LNCAP (cell line): Measurements from ENCODE around the gene TAC4.

Experiments
- TF ChIP-seq, protein P1 (sequence below): fragments of 450-650 bp; IDR thresholded peaks from 2 replicates; pipeline ENCODE4 v1.5.1; 2017; ENCODE audit warnings: mild to moderate bottlenecking

TAC4 gene

DNA sequence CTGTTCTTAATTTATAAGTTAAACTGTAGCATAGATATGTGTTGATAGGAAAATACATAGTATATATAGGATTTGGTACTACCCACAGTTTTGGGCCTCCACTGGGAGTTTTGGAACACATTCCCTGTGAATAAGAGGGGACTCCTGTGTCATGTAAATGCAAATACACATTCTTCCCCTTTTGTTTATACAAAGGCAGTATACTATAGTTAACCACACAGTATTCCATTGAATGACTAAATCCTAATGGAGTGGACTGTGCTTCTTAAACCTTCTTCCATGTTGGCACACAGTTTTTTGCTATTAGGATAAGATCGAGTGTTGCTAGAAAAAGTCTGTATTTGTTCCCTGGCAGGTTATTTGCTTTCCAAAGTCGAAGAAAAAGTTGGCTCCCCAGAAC, 22.2 kb downstream of the TAC4 start:
- TF ChIP-seq, protein P1, sequence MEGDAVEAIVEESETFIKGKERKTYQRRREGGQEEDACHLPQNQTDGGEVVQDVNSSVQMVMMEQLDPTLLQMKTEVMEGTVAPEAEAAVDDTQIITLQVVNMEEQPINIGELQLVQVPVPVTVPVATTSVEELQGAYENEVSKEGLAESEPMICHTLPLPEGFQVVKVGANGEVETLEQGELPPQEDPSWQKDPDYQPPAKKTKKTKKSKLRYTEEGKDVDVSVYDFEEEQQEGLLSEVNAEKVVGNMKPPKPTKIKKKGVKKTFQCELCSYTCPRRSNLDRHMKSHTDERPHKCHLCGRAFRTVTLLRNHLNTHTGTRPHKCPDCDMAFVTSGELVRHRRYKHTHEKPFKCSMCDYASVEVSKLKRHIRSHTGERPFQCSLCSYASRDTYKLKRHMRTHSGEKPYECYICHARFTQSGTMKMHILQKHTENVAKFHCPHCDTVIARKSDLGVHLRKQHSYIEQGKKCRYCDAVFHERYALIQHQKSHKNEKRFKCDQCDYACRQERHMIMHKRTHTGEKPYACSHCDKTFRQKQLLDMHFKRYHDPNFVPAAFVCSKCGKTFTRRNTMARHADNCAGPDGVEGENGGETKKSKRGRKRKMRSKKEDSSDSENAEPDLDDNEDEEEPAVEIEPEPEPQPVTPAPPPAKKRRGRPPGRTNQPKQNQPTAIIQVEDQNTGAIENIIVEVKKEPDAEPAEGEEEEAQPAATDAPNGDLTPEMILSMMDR = no peak

DNA sequence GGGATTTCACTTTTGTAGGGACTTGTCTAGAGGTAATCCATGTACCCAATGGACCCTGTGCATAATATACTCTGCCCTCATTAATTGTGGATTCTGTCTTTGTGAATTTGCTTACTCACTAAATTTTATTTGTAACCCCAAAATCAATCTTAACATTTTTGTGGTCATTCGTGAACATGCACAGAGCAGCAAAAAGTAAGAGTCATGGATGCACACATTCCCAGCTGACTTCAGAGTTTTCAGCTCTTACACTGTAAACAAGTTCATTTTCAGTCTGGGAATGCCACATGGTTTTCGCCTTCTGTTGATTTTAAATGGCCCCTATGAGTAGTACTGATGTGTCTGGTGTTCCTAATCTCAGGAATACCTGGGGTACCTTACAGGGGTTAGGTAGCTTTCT, 24.3 kb downstream of the TAC4 start:
- TF ChIP-seq, protein P1 = no peak

DNA sequence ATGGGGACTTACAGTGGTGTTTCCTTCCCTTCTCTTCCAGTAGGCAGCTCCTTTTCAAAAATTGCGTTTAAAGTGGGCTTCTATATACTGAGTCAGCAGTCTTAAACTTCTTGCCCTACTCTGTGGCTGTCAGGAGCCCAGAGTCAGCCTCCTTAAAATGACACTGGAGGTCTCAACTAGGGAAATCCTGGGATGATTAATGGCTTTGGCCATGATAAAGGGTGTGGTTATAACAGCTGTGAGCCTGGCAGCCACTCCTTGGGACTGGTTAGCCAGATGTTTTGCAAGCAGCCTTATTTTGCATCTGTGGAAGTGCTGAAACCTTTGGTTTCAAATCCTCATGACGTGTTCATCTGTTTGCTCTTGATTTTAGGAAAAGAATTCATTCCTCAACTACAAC, 25.0 kb downstream of the TAC4 start:
- TF ChIP-seq, protein P1 = no peak

DNA sequence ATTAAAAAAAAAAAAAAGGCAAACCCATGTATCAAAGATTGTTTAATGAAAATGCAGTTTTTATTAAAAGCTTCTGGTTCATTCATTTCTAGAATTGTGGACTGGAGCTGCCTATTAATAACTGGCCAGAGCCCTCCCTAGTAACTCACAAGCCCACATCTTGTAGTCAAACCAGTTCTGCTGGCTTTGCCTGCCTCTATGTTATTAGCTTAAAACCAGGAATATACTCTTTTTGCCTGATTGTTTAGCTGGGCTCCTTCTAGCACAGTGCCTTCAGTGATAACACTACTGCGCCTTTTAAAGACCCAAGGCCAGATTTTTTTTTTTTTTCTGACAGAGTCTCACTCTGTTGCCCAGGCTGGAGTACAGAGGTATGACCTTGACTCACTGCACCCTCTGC, 26.0 kb downstream of the TAC4 start:
- TF ChIP-seq, protein P1 = no peak

DNA sequence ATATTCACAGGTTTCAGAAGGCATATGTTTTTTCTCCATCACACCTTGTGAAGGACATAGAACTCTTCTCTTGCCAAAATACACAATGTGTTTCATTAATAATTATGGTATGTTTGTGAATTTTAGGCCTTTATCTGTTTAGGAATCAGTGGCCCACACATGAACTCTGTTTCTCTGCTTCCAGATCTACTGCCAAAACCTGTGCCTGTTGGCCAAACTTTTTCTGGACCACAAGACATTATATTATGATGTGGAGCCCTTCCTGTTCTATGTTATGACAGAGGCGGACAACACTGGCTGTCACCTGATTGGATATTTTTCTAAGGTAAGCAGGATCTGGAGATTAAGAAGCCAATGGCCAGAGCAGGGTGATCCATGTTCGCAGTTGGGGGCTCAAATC, 26.4 kb downstream of the TAC4 start:
- TF ChIP-seq, protein P1 = no peak

DNA sequence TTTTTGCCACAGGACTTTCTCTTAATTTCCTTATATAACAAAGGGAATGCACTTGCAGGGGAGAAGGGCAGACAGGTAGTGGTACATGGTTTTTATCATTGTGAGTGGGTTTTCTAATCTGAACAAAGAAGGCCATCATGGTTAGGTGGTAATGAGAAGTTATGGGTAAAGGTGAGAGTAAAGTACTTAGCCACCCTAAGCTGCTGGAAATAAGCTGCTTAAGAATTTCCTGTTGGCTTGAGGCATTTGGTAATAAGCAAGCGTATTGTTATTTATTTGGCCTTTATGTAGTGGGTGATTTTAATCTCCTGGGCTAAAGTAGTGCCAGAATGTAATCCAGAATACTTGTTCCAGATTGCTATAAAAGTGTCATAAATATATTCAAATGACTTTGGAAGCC, 27.1 kb downstream of the TAC4 start:
- TF ChIP-seq, protein P1 = no peak

DNA sequence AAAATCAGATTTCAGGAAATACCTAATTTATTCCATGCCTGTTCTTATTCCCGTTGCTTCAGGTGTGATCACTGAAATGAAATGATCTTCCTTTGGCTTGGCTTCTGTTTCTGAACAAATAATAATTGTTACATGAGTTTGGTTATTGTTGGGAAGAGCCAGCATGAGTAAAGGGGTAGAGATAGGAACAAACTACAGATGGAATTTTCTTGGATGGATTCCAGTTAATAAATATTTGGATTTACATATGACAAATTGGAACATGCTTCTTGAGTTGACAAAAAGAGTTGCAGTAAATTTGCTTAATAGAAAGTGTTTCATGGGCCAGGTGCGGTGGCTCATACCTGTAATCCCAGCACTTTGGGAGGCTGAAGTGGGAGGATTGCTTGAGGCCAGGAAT, 28.2 kb downstream of the TAC4 start:
- TF ChIP-seq, protein P1 = no peak

DNA sequence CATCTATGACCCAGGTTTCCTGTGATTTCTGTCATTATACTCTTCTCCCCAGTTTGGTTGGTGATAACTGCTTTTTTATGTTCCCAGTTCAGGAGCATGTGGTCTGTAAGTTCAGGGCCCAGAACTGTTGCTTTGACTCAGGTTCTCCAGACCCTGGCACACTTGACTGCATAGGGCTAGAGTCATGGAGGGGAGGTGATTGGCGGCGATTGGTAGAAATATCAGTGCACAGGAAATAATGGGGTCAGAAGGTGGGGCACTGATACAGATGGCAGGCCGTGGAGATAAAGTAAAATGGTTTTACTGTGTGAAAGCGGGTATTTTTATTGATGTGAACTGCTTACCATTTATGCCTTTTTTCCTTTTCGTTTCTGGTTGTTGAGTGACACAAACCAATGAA, 28.7 kb downstream of the TAC4 start:
- TF ChIP-seq, protein P1 = no peak
